Kidney epithelial cell (primary cell): Measurements from ENCODE around the gene ADAP1. TPM values are rescaled to one million over a fixed set of nuclear protein-coding genes. Genes with fewer than 3 reads are reported as not detected.

ENCODE experiments used
- DNase-seq: peaks from one replicate; pipeline ENCODE4 v3.0.0-alpha.2; 2010; ENCODE audit warnings: low read depth
- H3K27me3 ChIP-seq: 2 replicates; pipeline ENCODE4 v1.6.0; 2011; ENCODE audit warnings: low read length; ENCODE audit not compliant: control insufficient read depth, insufficient read depth
- H3K36me3 ChIP-seq: 2 replicates; pipeline ENCODE4 v1.5.1; 2011; ENCODE audit warnings: low read length; ENCODE audit not compliant: control insufficient read depth, insufficient read depth
- H3K4me3 ChIP-seq: 2 replicates; pipeline ENCODE4 v1.5.1; 2011; ENCODE audit warnings: low read depth, mild to moderate bottlenecking, control low read depth, low read length
- CTCF ChIP-seq: IDR thresholded peaks from 2 replicates; pipeline ENCODE4 v1.5.1; 2011; ENCODE audit warnings: mild to moderate bottlenecking, moderate library complexity, low read length, control low read depth, inconsistent platforms; ENCODE audit not compliant: insufficient read depth, poor library complexity, severe bottlenecking
- total RNA-seq: library from RNA; depleted of rRNA; stranded (reverse); fragments of >200 nt; gene quantifications from 2 replicates; pipeline ENCODE4 v1.2.3, GENCODE V29; 2015

ADAP1 gene
- total RNA-seq, 1 donor from 2014 or later = 14.3 TPM

- Histone ChIP-seq H3K4me3 (no peak overlapping the region), H3K36me3 (no peaks in the 10 kb centered on the region), H3K27me3 (peaks cover 6% of the 10 kb centered on the region)
- no peak for DNase-seq
- TF ChIP-seq CTCF = no peak
These were observed 37.0 kb downstream of the ADAP1 start for GRCh38 chr7:917255-918117.

GRCh38 chr7:916291-916941, 38.1 kb downstream of the ADAP1 start:
- TF ChIP-seq CTCF = no peak
- H3K27me3 ChIP-seq = peaks cover 6% of the 10 kb centered on the region
- no peak overlapping the region for H3K4me3 ChIP-seq
- H3K36me3 ChIP-seq = no peaks in the 10 kb centered on the region
- DNase-seq = no peak

GRCh38 chr7:915291-916218, 38.9 kb downstream of the ADAP1 start:
- Histone ChIP-seq H3K4me3 (no peak overlapping the region), H3K36me3 (no peaks in the 10 kb centered on the region), H3K27me3 (peaks cover 9% of the 10 kb centered on the region)
- DNase-seq = no peak
- TF ChIP-seq CTCF = no peak

- no peak overlapping the region for H3K4me3 ChIP-seq
- DNase-seq = no peak
- TF ChIP-seq CTCF = no peak
- no peaks in the 10 kb centered on the region for H3K36me3 ChIP-seq
- peaks cover 16% of the 10 kb centered on the region for H3K27me3 ChIP-seq
These were observed 39.8 kb downstream of the ADAP1 start for GRCh38 chr7:914521-915194.

GRCh38 chr7:913736-914520, 40.6 kb downstream of the ADAP1 start:
- TF ChIP-seq CTCF = no peak
- Histone ChIP-seq H3K4me3 (no peak overlapping the region), H3K27me3 (peaks cover 20% of the 10 kb centered on the region), H3K36me3 (no peaks in the 10 kb centered on the region)
- no peak for DNase-seq
